ENCODE measurements around the gene GSG1L. TPM values are rescaled to one million over a fixed set of nuclear protein-coding genes. Genes with fewer than 3 reads are reported as not detected.

GSG1L gene
- total RNA-seq, 1 experiment from 2014 or later = not detected

GRCh38 chr16:28091656-28092055 is 28.1 kb upstream of the GSG1L start:
- no peak for DNase-seq (ENCODE audit: low read depth)

DNA sequence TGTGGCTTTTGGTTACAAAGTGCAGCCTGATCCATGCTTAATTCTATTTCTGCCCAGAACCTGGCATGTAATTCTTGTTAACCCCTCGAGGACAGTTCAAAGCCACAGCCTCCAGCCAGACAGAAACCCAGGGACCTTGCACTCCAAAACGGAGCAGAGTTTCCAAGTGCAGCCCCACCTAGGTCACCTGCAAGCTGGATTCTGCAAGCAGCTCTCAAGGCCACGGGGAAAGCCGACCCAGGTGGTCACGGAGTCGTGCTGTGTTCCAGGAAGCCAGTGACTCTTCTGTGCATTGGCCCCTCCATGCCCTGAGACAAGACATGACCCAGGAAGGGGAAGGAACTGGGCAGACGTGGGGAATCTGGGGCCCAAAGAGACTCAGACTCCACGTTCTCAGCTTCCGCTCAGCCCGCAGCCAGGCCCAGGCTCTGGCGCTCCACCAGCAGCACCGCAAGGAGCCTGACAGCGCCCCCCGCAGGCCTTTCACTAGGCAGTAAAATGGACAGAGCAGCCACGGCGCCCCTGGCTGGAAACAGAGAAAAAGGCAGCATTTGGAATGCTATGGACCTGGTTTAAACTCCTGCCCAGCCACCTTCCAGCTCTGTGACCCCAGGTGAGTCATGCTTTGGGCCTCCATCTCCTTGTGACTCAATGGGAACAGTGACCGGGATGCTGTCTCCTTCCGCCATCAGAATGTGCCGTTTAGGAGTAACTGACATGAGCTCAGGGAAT is 27.3 kb upstream of the GSG1L start:
- DNase-seq (ENCODE audit: low read depth) = peak; percentile 20

- no peak for DNase-seq (ENCODE audit: low read depth)
These were observed 26.5 kb upstream of the GSG1L start for GRCh38 chr16:28089992-28090365.

DNA sequence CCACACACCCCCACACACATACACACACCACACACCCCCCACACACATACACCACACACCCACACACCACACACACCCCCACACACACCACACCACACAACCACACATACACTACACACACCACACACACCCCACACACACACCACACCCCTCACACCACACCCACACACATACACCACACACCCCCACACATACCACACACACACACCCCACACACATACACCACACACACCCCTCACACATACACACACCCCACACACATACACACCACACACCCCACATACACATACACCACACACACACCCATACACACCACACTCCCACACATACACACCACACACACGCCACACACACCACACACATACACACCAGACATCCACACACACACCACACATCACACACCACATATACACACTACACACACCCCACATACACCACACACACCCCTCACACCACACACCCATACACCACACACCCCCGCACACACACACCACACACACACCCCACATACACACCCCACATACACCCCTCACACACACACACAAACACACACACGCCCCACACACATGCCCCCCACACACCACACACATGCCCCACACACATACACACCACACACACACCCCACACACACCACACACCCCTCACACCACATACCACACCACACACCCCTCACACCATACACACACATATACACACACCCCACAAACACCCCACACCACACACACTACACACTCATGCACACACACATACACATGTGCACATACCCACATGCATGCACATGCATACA is 25.9 kb upstream of the GSG1L start:
- DNase-seq (ENCODE audit: low read depth) = no peak

DNA sequence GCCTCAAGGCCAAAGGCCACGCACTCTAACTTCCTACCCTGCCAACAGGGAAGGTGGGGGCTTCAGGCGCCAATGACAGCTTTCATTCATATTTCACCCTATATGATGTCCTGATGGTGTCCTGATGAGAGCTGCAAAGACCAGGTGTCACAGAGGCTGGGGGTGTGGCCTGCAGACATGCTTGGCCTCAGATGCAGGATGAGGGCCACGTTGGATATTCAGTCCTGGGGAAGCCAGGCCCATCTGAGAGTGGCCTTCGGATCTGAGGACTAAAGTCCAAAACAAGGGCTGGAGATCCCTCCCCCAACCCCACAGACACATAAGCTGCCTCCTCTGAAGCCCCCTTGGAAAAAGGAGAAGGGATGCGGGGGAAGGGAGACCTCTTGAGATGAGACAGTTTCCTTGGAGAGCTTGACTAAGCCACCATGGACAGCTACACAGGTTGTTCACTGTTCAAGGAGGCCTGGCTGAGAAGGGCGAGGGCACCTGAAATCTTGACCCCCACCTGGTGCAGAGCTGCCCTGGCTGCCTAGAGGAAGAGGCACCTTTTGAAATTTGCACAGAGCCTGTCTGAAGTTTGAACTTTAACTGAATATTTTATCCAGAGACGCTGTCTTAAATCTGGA is 24.3 kb upstream of the GSG1L start:
- DNase-seq (ENCODE audit: low read depth) = no peak

- no peak for DNase-seq (ENCODE audit: low read depth)
These were observed 23.7 kb upstream of the GSG1L start for GRCh38 chr16:28087140-28087660.

DNA sequence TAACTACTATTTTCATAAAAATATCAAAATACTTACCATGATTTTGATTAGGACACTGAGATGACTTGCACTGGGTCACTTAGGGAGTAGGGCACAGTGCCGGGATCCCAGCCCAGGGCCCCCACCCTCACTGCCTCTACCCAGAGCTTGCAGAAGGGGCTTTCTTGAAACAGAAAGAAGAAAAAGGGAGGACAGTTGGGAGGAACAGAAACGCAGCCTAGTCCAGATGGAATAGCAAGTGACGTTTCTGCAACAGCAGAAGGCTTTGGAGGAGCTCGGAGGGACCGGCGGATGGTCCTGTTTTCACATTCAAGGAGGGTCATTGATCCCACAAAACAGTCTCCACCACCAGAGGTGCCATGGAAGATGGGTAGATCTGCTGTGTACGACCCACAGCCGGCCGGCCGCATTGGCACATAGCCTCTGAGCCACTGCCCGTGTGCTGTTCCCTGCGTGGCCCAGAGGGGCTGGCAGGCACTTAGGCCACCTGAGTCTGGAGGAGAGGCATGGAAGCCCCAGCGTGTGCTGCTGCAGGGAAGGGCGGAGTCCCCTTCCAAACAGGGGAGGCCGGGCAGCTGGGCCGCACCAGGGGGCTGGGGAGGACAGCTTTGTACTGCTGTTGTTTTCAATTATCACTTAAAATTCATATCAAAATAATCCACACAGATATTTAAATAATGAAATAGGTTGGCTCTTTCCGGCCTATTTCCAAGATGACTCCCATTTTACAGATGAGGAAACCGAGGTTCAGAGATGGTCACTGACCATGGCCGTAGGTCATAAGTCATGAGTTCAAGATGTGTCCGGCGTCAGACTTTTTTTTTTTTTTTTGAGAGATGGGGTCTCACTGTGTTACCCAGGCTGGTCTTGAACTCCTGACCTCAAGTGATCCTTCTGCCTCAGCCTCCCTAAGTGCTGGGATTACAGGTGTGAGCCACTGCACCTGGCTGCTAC is 22.9 kb upstream of the GSG1L start:
- no peak for DNase-seq (ENCODE audit: low read depth)

DNA sequence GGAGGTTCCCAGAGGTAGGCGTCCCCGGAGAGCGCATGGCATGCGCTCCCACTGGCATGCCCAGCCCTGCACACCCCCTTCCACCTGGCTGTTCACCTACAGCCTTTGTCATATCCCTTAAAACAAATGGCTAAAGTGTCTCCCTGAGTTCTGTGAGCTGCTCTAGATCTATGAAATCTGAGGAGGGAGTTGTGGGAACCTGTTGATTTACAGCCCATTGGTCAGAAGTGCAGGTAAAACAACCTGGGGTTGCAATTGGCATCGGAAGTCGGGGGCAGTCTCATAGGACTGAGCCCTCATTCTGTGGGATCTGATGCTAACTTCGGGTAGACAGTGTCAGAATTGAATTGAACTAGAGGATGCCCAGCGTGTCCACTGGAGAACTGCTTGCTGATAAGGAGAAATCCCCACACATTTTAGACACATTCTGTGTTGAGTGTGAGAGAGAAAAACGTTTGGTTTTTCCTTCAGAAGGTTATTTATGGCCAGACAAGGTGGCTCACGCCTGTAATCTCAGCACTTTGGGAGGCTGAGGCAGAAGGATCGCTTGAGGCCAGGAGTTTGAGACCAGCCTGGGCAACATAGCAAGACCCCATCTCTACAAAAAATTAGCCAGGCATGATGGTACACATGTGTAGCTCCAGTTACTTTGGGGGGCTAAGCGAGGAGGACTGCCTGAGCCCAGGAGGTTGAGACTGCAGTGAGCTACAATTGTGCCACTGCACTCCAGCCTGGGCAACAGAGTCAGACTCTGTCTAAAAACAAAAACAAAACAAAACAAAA is 22.1 kb upstream of the GSG1L start:
- no peak for DNase-seq (ENCODE audit: low read depth)

DNA sequence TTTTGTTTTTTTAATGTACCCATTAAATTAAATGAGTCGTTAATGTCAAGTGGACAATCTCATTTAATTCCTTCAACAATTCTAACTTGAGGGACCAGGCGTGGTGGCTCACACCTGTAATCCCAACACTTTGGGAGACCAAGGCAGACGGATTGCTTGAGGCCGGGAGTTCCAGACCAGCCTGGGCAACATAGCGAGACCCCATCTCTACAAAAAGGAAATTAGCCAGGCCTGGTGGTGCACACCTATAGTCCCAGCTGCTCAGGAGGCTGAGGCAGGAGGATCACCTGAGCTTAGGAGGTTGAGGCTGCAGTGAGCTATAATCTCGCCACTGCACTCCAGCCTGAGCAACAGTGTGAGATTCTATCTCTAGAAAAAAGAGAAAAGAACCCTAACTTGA is 20.7 kb upstream of the GSG1L start:
- no peak for DNase-seq (ENCODE audit: low read depth)

DNA sequence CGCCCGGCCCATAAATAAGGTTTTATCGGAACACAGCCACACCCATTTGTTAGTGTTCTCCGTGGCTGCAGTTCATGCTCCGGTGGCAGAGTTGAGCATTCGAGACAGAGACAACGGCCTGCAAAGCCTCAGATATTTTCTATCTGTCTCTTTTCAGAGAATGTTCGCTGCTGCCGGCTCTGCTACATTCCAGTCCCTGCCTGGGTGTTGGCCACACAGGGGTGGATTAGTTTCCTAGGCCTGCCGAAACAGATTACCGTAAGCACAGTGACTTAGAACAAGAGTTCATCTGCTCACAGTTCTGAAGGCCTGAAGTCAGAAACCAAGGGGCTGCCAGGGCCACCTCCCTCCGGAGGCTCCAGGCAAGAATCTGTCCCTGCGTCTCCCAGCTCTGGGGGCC is 19.1 kb upstream of the GSG1L start:
- DNase-seq (ENCODE audit: low read depth) = no peak

GRCh38 chr16:28081391-28081968 is 18.0 kb upstream of the GSG1L start:
- DNase-seq (ENCODE audit: low read depth) = no peak

- no peak for DNase-seq (ENCODE audit: low read depth)
These were observed 14.7 kb upstream of the GSG1L start for GRCh38 chr16:28078261-28078660.

DNA sequence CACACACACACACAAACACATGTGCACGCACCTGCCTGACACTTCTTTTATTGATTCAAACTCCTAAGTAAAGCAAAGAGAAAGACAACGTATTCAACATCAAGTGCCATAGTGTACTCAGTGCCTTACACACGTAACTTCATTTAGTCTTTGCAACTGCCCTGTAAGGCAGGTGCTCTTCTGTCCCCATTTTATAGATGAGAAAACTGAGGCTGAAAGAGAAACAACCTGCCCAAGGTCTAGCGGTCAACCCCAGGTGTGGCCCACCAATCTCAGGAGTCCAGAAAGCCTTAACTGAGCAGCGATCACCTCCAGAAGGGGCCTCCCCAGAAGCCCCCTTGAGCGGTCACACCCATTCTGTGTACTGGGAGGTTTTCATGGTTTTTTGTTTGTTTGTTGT is 10.3 kb upstream of the GSG1L start:
- DNase-seq (ENCODE audit: low read depth) = no peak

GRCh38 chr16:28072087-28072486 is 8.6 kb upstream of the GSG1L start:
- no peak for DNase-seq (ENCODE audit: low read depth)

- no peak for DNase-seq (ENCODE audit: low read depth)
These were observed 6.7 kb upstream of the GSG1L start for GRCh38 chr16:28069971-28070794.

DNA sequence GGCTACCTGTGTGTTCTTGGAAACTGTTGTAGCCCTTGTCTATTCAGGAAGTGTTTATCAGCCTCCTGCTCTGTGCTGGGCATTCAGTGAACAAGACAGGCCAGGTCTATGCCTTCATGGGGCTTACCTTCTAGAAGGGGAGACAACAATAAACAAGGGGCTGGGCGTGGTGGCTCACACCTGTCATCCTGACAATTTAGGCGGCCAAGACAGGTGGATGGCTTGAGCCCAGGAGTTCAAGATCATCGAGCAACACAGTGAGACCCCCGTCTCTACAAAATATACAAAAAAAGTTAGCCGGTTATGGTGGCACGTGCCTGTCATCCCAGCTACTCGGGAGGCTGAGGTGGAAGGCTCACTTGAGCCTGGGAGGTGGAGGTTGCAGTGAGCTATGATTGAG is 5.5 kb upstream of the GSG1L start:
- no peak for DNase-seq (ENCODE audit: low read depth)

DNA sequence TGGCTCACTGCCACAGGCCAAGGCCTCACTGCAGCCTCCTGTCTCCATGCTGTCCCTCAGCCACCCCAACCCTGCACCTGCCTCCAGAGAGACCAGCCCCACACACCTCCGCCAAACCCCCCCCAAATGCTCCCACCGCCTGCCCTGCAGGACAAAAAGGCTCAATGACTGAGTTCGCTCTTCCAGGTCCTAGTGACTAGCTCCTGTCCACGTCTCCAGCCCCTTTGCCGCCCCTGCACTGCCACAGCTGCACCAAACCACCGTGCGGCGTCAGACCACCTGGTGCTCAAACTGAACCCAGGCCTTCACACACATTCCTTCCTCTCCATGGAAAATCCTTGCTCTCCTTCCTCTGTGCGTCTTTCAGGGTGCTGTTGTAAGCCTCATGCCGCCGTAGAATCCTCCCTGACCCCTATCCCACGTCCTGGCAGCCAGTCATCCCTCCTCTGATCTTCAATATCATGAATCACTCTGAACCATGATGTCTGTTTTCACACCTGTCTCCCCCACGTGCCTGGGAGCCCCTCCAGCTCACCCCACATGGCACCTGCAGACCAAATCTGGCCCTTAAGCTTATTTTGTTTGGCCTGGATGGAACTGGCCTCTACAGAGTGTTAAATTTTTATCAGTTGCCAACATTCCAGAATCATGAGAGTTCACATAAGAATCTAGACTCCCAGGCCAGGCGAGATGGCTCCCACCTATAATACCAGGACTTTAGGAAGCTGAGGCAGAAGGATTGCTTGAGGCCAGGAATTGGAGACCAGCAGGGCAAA is 4.3 kb upstream of the GSG1L start:
- peak; percentile 32 for DNase-seq (ENCODE audit: low read depth)

DNA sequence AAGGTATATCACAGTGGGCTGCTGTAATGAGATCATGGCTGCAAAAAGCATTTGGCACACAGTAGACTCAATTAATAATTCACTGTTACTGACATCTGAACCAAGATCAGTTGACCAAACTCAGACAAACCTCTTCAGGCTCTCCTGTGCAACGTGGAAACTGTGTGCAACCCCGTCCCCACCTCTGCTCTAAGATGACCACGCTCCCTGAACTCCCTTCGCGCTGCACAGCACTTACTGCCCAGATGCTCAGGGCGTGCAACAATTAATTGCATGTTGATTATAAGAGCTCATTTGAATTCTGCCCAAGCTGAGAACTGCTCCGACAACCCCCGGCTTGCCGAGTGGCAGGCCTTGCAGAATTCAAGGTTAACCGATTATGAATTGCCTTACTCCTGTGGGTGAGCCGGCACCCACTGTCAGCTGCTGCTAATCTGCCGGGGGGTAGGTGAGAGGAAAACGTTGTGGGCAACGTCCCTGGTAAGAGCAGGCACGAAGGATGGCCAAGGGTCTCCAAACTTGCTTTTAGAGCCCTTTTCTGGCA is 1.3 kb upstream of the GSG1L start:
- DNase-seq (ENCODE audit: low read depth) = no peak
